ENCODE results near the gene PTPRN2. TPM values are rescaled to one million over a fixed set of nuclear protein-coding genes. Genes with fewer than 3 reads are reported as not detected.

Gene PTPRN2
- total RNA-seq, 1 donor from 2014 or later, result 1.8 TPM

GRCh38 chr7:157775021-157775559 is 812.5 kb downstream of the PTPRN2 start:
- no peak for ATAC-seq (ENCODE audit: low read depth)
- intact Hi-C loops (cut with micrococcal nuclease), result no loop called here
- Mint-ChIP-seq H3K27ac (no peak overlapping the region), H3K4me1 (no peaks in the 10 kb centered on the region), H3K4me3 (no peak overlapping the region), H3K36me3 (ENCODE audit: low read depth) (no peaks in the 10 kb centered on the region), H3K27me3 (no peaks in the 10 kb centered on the region), H3K9me3 (peaks cover 11% of the 10 kb centered on the region)
- CTCF ChIA-PET, result no interaction called here
- DNase-seq, result no peak
- no peak for TF ChIP-seq CTCF (IDR thresholded peaks at IDR 0.05)
- POLR2A ChIA-PET, result no interaction called here

- CTCF ChIA-PET, result no interaction called here
- no peak for ATAC-seq (ENCODE audit: low read depth)
- POLR2A ChIA-PET, result no interaction called here
- intact Hi-C loops (cut with micrococcal nuclease), result no loop called here
- no peak overlapping the region for H3K27ac Mint-ChIP-seq
- H3K9me3 Mint-ChIP-seq, result peaks cover 11% of the 10 kb centered on the region
- no peaks in the 10 kb centered on the region for H3K4me1 Mint-ChIP-seq
- no peak for DNase-seq
- H3K4me3 Mint-ChIP-seq, result no peak overlapping the region
- no peak for TF ChIP-seq CTCF (IDR thresholded peaks at IDR 0.05)
- H3K27me3 Mint-ChIP-seq, result no peaks in the 10 kb centered on the region
- H3K36me3 Mint-ChIP-seq (ENCODE audit: low read depth), result no peaks in the 10 kb centered on the region
These were observed 813.1 kb downstream of the PTPRN2 start for GRCh38 chr7:157774495-157774894.

GRCh38 chr7:157773361-157773760 is 814.3 kb downstream of the PTPRN2 start:
- H3K9me3 Mint-ChIP-seq, result peaks cover 11% of the 10 kb centered on the region
- POLR2A ChIA-PET, result no interaction called here

GRCh38 chr7:157772486-157773130 is 815.0 kb downstream of the PTPRN2 start:
- no peak for TF ChIP-seq CTCF (IDR thresholded peaks at IDR 0.05)
- peaks cover 11% of the 10 kb centered on the region for H3K9me3 Mint-ChIP-seq
- ChIA-PET CTCF (no interaction called here), POLR2A (no interaction called here)
- no peak for ATAC-seq (ENCODE audit: low read depth)
- H3K36me3 Mint-ChIP-seq (ENCODE audit: low read depth), result no peaks in the 10 kb centered on the region
- no peak for DNase-seq
- no peaks in the 10 kb centered on the region for H3K4me1 Mint-ChIP-seq
- H3K4me3 Mint-ChIP-seq, result no peak overlapping the region
- no peak overlapping the region for H3K27ac Mint-ChIP-seq
- no peaks in the 10 kb centered on the region for H3K27me3 Mint-ChIP-seq
- intact Hi-C loops (cut with micrococcal nuclease), result no loop called here

More at GRCh38 chr7:157773361-157773760, 814.3 kb downstream of the PTPRN2 start:
- intact Hi-C loops (cut with micrococcal nuclease), result no loop called here
- Mint-ChIP-seq H3K4me1 (no peaks in the 10 kb centered on the region), H3K27ac (no peak overlapping the region), H3K36me3 (ENCODE audit: low read depth) (no peaks in the 10 kb centered on the region), H3K4me3 (no peak overlapping the region), H3K27me3 (no peaks in the 10 kb centered on the region)
- no peak for TF ChIP-seq CTCF (IDR thresholded peaks at IDR 0.05)
- DNase-seq (no peak), ATAC-seq (ENCODE audit: low read depth) (no peak)
- CTCF ChIA-PET, result no interaction called here

- Mint-ChIP-seq H3K27me3 (no peaks in the 10 kb centered on the region), H3K4me1 (no peaks in the 10 kb centered on the region), H3K36me3 (ENCODE audit: low read depth) (no peaks in the 10 kb centered on the region), H3K9me3 (peaks cover 9% of the 10 kb centered on the region), H3K27ac (no peak overlapping the region), H3K4me3 (no peak overlapping the region)
- ChIA-PET POLR2A (no interaction called here), CTCF (no interaction called here)
- no peak for ATAC-seq (ENCODE audit: low read depth)
- DNase-seq, result no peak
- no peak for TF ChIP-seq CTCF (IDR thresholded peaks at IDR 0.05)
- intact Hi-C loops (cut with micrococcal nuclease), result no loop called here
These were observed 815.9 kb downstream of the PTPRN2 start for GRCh38 chr7:157771689-157772088.
